Adrenal gland (tissue), 12 donors: ENCODE results near the gene ACBD6. TPM values are rescaled to one million over a fixed set of nuclear protein-coding genes. Genes with fewer than 3 reads are reported as not detected.
A peak's percentile ranks its signal among the peaks of the same experiment; 100 is the strongest.
"Not testable (repeated sequence)": the region's sequence is repeated elsewhere in the genome, so short reads cannot be mapped to it uniquely, and the experiment has no call there.

ENCODE experiments used
- DNase-seq, 7 donors: peaks; one replicate each; pipeline ENCODE4 v3.0.0-alpha.2; 2019 to 2020
- H3K27ac ChIP-seq, 5 donors: fragments of 200-600 bp; sonication (generic) in 4 of 5; 1 replicate in 3 of 5; 2 replicates in 2 of 5; pipeline versions ENCODE4 v1.5.1 to v1.8.0; 2016 to 2020; ENCODE audit warnings: mild to moderate bottlenecking in 1 of 5
- H3K27me3 ChIP-seq: fragments of 200-600 bp; 2 replicates; pipeline ENCODE4 v1.8.0; 2021
- H3K36me3 ChIP-seq, 2 donors: fragments of 200-600 bp; replicated peaks in 1 of 2; 1 replicate in 1 of 2; 2 replicates in 1 of 2; pipeline versions ENCODE4 v1.5.1 to v1.8.0; 2018 to 2022
- H3K4me1 ChIP-seq, 2 donors: fragments of 200-600 bp; replicated peaks in 1 of 2; 1 replicate in 1 of 2; 2 replicates in 1 of 2; pipeline versions ENCODE4 v1.5.1 to v1.8.0; 2018 to 2021
- H3K4me3 ChIP-seq, 4 donors: fragments of 200-600 bp; sonication (generic) in 3 of 4; one replicate each; pipeline ENCODE4 v1.5.1; 2016 to 2018
- H3K9me3 ChIP-seq, 3 donors: fragments of 200-600 bp; sonication (generic) in 1 of 3; replicated peaks in 1 of 3; 1 replicate in 2 of 3; 2 replicates in 1 of 3; pipeline versions ENCODE4 v1.5.1 to v1.8.0; 2016 to 2021
- POLR2A ChIP-seq, 2 donors: fragments of 450-650 bp; IDR thresholded peaks; one replicate each; pipeline ENCODE4 v1.6.1; 2017; ENCODE audit warnings: antibody characterized with exemption in 2 of 2, mild to moderate bottlenecking in 2 of 2, moderate library complexity in 1 of 2
- WGBS, 4 donors: extraction: QIAGEN DNeasy Blood & Tissue Kit in 2 of 4; methylation state at CpG; one replicate each; pipeline versions ENCODE4 v1.1.5 to v1.1.7; 2013 to 2017; 5-methylcytosine and 5-hydroxymethylcytosine counted together
- intact Hi-C, 2 donors: fragments of 100-400 bp; cut with DNase I; formaldehyde crosslinking; loops; one replicate each; pipeline versions ENCODE4 v1.14.1 to v1.15.0; 2022 to 2023
- polyA plus RNA-seq, 3 donors: library from polyadenylated mRNA; stranded (reverse); fragments of 200-250 nt in 2 of 3; fragments of 350-450 nt in 1 of 3; fragmentation: Illumina TruSeq in 1 of 3; extraction: RNeasy Lipid Tissue Mini Kit (QIAGEN cat#74804) in 1 of 3; gene quantifications; one replicate each; pipeline ENCODE4 v1.2.3, GENCODE V29; 2013 to 2014
- total RNA-seq, 9 donors: library from RNA; depleted of rRNA in 4 of 9; stranded (reverse); fragments of >200 nt in 4 of 9; fragments of 120-200 nt in 1 of 9; fragmentation: NEBNext Ultra II Directional in 1 of 9; extraction: Animal tissue kit (Norgen Biotek cat#: 25700) in 1 of 9; gene quantifications; one replicate each; pipeline versions ENCODE4 v1.1.0 to v1.2.4, GENCODE V29; 2013 to 2023
- TF ChIP-seq, protein P1 (sequence below), 6 experiments: fragments of 450-650 bp in 4 of 6; fragments of 200-600 bp in 2 of 6; sonication (generic) in 1 of 6; IDR thresholded peaks; 1 replicate in 5 of 6; 2 replicates in 1 of 6; pipeline versions ENCODE4 v1.5.1 to v1.8.0; 2016 to 2021; ENCODE audit warnings: antibody characterized with exemption in 6 of 6, mild to moderate bottlenecking in 2 of 6, moderate library complexity in 1 of 6
- donor health status: healthy with polysubstance abuse.
- donor health status: Bipolar disorder and iron deficiency.
- donor health status: DM: yes; HTN: yes; CAD: no.
- donor health status: DM: no; HTN: no; CAD: no.
- donor health status: DM: no; HTN: no; CAD: no.
- donor health status: DM: yes; HTN: yes; CAD: no.

Gene ACBD6
- total and polyA plus RNA-seq, 12 donors = 28.7 to 75.1 (median 36.6) TPM

DNA sequence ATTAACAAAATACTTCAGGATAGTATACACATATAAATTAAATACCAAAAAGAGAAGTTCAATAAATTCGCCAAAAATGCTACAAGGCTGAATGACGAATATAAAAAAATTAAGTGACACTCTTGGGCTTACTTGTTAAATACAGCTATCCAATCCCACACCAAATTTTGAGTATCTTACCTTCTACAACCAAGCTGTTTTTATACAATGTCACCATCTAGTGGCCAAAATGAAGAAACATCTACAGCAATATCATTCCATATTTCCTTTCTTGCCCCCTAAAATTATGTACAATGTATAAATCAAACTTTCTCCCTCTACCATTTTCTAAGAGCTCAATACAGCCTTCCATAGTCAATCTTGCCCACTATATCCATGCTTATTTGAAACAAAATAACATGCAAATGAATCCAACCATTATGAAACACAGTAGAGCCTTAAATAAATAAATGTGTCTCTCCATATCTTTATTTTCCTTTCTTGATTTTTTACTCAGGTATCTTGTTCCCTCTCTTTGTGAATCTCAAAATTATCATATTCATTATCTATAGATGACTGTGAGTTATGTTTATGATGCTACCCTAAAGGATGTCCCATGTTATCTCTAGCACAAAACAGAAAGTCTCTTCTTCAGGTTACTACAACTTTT lies 86.3 kb downstream of the ACBD6 start:
- Histone ChIP-seq H3K9me3 (no peaks in the 10 kb centered on the region), H3K36me3 (no peaks in the 10 kb centered on the region), H3K4me3 (no peak overlapping the region), H3K27me3 (no peaks in the 10 kb centered on the region), H3K4me1 (no peaks in the 10 kb centered on the region), H3K27ac (no peak overlapping the region)
- TF ChIP-seq, protein P1, sequence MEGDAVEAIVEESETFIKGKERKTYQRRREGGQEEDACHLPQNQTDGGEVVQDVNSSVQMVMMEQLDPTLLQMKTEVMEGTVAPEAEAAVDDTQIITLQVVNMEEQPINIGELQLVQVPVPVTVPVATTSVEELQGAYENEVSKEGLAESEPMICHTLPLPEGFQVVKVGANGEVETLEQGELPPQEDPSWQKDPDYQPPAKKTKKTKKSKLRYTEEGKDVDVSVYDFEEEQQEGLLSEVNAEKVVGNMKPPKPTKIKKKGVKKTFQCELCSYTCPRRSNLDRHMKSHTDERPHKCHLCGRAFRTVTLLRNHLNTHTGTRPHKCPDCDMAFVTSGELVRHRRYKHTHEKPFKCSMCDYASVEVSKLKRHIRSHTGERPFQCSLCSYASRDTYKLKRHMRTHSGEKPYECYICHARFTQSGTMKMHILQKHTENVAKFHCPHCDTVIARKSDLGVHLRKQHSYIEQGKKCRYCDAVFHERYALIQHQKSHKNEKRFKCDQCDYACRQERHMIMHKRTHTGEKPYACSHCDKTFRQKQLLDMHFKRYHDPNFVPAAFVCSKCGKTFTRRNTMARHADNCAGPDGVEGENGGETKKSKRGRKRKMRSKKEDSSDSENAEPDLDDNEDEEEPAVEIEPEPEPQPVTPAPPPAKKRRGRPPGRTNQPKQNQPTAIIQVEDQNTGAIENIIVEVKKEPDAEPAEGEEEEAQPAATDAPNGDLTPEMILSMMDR (IDR thresholded peaks at IDR 0.05) = peak; percentile 44 to 75 (median 61)
- no peak for TF ChIP-seq POLR2A (IDR thresholded peaks at IDR 0.05)
- WGBS, 4 donors = 56 to 69% (median 60%) methylated on average over 2 of the region's 2 CpGs
- intact Hi-C loops = loop anchor here (5.0 to 10.0 kb wide), 2 partner anchors 164 to 221 kb away; no protein-coding TSS in a partner anchor
- no peak for DNase-seq

DNA sequence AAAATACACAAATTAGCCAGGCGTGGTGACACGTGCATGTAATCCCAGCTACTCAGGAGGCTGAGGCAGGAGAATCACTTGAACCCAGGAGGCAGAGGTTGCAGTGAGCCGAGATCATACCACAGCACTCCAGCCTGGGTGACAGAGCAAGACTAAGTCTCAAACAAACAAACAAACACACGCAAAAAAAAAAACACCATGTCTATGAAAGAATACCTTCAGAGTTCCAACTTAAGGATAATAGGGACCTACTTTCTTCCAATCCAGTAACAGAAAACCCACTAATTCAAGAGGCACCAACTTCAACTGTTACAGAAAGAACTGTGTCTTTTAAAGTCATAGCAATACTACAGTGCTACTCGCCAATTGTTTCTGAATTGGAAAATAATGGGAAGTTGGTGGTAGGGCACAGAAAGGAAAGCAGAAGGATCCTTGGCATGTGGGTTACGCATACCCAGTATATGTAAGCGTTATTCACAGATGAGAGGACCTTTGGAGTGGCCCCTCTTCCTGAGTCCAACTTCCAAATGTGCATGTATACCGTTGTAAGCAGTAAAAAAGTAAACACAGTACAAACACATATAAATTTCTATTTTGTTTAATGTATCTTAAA lies 87.0 kb downstream of the ACBD6 start:
- Histone ChIP-seq H3K36me3 (no peaks in the 10 kb centered on the region), H3K4me3 (no peak overlapping the region), H3K27ac (no peak overlapping the region), H3K9me3 (no peaks in the 10 kb centered on the region), H3K4me1 (no peaks in the 10 kb centered on the region), H3K27me3 (no peaks in the 10 kb centered on the region)
- no peak for DNase-seq
- TF ChIP-seq, protein P1 (IDR thresholded peaks at IDR 0.05) = no peak
- TF ChIP-seq POLR2A (IDR thresholded peaks at IDR 0.05) = no peak
- 86 to 94% (median 92%) methylated on average over 8 of the region's 8 CpGs for WGBS, 4 donors
- intact Hi-C loops = loop anchor here (5.0 to 10.0 kb wide), 2 partner anchors 163 to 221 kb away; no protein-coding TSS in a partner anchor

DNA sequence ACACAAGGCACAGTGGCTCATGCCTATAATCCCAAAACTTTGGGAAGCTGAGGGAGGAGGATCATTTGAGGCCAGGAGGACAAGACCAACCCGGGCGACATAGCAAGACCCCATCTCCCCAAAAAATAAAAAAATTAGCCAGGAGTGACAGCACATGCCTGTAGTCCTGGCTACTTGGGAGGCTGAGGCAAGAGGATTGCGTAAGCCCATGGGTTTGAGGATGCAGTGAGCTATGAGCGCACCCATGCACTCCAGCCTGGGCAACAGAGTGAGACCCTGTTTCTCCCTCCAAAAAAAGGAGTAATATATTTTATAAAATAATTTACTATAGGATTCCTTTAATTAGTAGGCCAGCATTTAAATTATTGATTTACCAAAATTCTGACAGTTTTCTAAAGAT lies 89.8 kb downstream of the ACBD6 start:
- intact Hi-C loops = loop anchor here (5.0 to 10.0 kb wide), 2 partner anchors 160 to 218 kb away; no protein-coding TSS in a partner anchor

DNA sequence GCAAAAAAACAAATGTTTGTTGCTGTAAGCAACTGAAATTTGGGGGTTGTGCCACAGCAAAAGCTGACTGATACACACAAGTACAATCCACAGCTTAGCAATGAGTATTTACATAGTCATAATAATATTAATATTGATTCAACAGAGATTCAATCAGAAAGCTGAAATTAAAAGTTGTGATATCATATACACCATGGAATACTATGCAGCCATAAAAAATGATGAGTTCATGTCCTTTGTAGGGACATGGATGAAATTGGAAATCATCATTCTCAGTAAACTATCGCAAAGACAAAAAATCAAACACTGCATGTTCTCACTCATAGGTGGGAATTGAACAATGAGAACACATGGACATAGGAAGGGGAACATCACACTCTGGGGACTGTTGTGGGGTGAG lies 94.2 kb downstream of the ACBD6 start:
- H3K4me1 ChIP-seq, H3K27me3 ChIP-seq, H3K9me3 ChIP-seq, DNase-seq, H3K27ac ChIP-seq, intact Hi-C loops, H3K36me3 ChIP-seq, H3K4me3 ChIP-seq: not testable (repeated sequence)
- WGBS, 4 donors = 100% methylated on average over 1 of the region's 1 CpG; no CpG with 5 or more reads in 2 of the 4 donors

More for the DNA sequence above, 89.8 kb downstream of the ACBD6 start:
- 92 to 98% (median 95%) methylated on average over 4 of the region's 4 CpGs for WGBS, 4 donors
- no peaks in the 10 kb centered on the region for H3K4me1 ChIP-seq
- no peaks in the 10 kb centered on the region for H3K9me3 ChIP-seq
- no peak overlapping the region for H3K4me3 ChIP-seq
- no peak overlapping the region for H3K27ac ChIP-seq
- TF ChIP-seq, protein P1 (IDR thresholded peaks at IDR 0.05) = no peak
- TF ChIP-seq POLR2A (IDR thresholded peaks at IDR 0.05) = no peak
- H3K27me3 ChIP-seq = no peaks in the 10 kb centered on the region
- DNase-seq = no peak
- no peaks in the 10 kb centered on the region for H3K36me3 ChIP-seq
